GM19035 (cell line): ENCODE results near the gene HUWE1.

Experiments
- ATAC-seq: cut with Tn5 transposase; IDR thresholded peaks from one replicate; pipeline ENCODE4 v1.9.1; 2021; ENCODE audit not compliant: unreplicated experiment

Gene HUWE1

DNA sequence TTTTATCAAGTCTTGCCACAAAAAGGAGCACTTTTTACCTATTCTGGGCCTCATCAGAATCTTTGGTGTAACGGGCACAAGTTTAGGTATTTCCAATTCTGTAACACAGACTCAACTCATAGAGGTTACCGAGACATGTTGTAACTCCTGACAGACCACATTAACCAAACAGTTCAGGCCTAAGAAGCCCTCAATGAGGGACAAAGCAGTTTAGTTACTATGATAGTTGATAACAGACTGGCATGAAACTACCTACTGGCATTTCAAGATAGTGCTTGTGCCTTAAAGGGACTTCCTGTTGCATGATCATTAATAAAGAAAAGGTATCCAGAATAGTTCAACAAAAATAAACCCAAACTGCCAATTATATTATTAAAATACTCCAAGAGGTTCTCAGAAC lies 64.1 kb downstream of the HUWE1 start:
- ATAC-seq: no peak

GRCh38 chrX:53621418-53621986 lies 65.0 kb downstream of the HUWE1 start:
- no peak for ATAC-seq

DNA sequence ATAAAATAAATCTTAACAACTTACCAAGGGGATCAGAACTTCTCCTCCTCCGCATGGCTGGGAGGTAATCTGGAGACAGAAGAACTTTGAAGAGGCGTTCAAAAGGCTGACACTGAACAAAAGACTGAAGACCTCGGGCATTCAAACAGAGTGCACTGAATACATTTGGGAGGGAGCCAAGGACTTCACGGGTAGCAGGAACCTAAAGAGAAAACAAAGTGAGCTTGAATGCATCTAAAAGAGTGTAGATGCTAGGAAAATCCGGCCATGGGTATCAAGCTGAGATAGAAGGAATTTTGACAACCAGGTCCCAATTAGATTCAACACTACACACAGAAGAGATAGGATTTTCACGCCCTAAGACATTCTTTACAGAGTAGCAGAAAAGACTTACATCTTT lies 69.6 kb downstream of the HUWE1 start:
- ATAC-seq: no peak

- no peak for ATAC-seq
These were observed 80.1 kb downstream of the HUWE1 start for GRCh38 chrX:53606456-53606855.

DNA sequence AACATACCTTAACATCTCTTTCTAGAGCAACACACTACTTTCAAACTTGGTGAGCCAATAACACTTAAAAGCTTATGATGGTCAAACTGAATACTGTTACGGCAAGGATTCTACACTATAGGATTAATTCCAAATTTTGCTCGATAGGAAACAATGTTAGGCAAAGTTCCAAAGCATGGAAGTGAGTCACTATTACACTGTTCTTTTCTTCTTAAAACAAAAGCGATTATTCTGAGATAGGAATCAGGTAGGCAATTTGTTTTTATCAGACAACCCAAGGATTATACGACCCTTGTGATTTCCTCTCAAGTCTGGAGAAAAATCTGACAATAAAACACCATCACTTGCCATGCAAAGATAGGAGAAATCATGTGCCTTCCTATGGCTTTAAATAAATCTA lies 81.5 kb downstream of the HUWE1 start:
- no peak for ATAC-seq

DNA sequence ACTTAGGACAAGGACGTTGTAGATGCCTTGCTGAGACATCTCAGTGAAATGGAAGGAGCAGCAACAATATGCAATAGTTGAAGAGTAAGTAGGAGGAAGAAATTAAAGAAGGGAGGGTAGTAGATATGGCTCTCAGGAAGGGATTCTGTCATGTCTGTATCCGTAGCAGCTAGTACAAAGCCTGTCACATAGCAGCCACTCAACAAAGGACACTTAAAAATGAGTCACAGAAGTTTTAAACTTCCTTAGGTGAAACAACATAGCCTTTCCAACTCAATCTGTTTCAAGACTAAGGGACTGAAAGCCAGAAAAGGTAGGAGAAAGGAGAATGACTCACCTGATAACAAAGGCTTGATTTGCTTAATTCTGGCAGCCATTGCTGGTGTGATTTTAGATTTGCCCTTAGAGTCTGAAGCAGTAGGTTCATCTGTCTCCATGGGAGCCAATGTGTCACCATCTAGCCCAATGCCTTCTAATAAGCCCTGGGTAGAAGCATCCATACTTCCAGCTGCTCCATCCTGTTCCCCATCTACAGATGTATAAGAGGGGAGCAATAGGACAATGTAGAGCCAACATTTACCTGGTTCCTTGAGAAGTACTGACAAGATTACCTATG lies 86.6 kb downstream of the HUWE1 start:
- ATAC-seq: no peak

GRCh38 chrX:53598169-53598568 lies 88.3 kb downstream of the HUWE1 start:
- ATAC-seq: no peak

DNA sequence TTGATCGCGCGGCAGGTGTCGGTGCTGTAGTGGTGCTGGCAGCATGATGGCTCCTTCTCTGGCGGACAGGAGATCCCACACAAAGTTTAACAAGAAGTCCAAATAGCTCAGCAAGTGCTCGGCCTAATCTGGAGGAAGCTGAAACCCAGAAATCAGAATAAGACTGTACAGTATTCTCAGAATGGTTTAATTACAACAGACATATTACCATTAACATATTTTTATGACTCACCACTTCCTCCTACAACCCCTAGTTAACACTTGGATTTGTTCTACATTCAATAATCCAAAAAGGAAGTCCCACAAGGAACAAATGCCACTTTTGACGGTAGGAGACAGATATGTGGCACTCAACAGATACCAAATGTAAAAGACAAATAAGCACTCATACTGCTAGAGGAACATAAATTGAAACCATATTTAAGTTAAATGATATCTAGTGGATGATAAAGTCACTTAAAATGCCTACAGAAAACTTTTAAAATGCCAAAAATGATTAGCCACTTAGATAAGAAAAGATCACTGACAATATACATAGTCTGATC lies 91.2 kb downstream of the HUWE1 start:
- no peak for ATAC-seq

GRCh38 chrX:53594354-53594753 lies 92.2 kb downstream of the HUWE1 start:
- no peak for ATAC-seq

GRCh38 chrX:53587795-53588420 lies 98.6 kb downstream of the HUWE1 start:
- ATAC-seq: no peak

GRCh38 chrX:53584891-53585290 lies 101.6 kb downstream of the HUWE1 start:
- ATAC-seq: no peak

GRCh38 chrX:53583571-53583970 lies 102.9 kb downstream of the HUWE1 start:
- no peak for ATAC-seq

DNA sequence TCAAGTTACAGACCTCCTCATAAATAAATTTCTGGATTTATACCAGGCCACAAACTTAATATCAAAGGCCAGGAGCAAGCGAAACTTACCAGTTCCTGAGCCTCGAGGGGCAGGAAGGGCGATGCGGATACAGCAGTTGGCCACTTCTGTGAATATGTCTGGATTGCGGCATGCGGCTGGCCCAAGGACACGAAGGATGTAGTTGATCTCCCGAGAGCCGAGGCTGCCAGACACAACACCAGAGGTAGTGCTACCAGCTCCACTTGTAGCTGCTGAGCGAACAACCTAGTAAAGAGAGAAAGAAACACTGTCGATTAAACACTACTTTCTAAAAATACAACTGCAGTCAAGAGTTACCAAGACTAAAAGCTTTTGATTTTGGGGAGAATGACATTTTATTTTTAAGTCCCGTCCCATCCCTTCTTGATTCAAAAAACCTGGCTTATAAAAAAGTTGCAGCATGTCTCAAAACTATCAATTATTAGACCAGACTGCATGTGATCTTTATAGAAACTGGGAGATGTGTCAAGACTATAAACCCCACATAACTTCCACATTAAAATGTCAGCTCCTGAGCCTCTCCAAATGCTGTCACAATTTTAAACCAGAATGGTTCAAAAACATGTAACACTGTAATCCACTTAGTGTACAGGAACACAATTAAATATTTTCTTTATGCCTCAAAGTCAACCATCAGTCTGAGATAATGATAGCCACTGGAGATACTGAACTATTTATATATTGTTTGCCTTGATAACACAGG lies 105.6 kb downstream of the HUWE1 start:
- no peak for ATAC-seq

- ATAC-seq: no peak
These were observed 115.0 kb downstream of the HUWE1 start for GRCh38 chrX:53571494-53571893.

DNA sequence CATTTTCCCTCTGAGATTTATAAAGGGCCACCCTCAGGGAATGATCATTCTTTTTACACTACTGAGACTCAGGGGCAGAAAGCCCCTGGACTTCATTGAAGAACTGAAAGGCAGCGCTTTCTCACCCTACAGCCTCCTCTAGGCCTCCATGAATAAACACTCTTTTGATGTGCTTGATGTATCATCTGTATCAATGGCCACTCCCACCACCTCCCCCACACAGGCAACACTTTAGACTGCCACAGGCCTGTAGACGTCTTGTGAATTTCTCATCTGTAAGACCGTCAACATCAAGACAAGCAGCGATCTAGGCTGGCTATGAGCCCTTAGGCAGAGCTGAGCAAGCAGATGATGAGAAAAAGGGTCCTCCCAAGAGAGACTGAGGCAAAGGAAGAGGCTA lies 123.2 kb downstream of the HUWE1 start:
- ATAC-seq: no peak

DNA sequence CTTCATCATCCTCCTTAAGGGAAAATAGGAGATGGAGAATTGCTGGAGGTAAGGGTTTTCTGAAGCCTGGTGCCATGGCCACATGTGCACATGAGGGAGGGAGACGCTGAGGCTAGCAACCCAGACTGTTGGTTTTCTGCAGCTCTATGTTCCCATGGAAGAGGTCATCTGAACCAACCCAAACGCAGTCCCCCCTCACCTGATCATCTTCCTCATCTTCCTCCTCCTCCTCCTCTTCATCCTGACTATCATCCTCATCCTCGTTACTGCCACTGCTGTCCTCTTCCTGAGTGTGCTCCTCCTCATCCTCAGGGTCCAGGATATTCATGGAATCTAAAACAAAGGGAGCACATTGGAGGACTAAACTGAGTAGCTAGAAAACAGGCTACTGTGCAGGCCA lies 124.6 kb downstream of the HUWE1 start:
- no peak for ATAC-seq

DNA sequence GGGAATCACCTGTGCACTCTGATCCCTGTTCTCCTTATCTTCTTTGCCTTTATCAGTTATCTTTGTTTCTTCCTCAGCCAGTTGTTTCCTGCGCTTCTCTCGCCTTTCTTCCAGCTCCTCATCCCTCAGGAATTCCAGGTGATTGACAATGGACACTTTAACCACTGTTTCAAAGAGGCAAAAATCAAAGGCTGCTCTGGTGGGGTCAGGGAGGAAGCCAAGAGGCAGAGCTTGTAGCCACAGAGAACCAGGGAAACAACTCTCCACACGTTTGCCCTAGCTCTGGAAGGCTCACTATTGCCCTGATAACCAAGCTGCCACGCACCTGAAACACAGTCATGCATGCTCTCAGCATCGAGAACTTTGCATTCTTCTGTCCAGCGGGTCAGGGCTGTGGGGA lies 127.9 kb downstream of the HUWE1 start:
- no peak for ATAC-seq

DNA sequence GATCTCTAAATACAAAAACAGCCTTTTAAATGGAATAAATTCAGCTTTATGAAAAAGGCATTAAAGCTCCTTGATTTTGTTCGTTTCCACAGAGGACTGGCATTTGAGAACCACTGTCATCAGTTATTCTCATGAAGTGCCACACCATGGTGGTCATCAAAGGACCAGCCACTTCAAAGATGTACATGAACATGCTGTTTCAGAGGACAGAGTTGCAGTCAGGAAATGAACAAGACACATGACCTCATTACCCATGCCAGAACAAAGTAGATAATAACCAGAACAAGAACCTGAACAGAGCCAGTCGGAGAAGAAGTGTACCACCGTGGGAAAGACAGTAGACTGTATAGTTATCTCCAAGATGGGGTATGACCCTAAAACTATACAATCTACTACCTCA lies 129.7 kb downstream of the HUWE1 start:
- ATAC-seq: no peak

- ATAC-seq: no peak
These were observed 135.6 kb downstream of the HUWE1 start for GRCh38 chrX:53550756-53551463.

DNA sequence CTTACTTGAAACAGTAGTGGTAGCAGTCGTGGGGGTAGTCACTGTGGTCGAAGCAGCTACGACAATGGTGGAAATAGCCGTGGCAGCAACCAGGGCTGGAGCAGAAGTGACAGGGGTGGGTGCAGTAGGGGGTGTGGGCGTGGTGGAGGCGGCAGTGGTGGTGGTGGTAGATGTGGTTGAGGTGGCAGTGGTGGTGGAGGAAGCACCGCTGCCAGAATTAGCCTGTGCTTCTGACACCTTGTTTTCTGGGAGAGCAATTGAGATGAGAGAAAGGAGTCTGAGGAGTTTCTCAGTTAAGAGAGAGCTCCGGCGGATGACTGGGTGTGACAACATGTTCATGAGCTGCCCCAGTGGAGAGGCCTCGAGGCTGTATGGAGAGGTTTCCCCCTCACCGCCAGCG lies 138.9 kb downstream of the HUWE1 start:
- ATAC-seq: no peak

DNA sequence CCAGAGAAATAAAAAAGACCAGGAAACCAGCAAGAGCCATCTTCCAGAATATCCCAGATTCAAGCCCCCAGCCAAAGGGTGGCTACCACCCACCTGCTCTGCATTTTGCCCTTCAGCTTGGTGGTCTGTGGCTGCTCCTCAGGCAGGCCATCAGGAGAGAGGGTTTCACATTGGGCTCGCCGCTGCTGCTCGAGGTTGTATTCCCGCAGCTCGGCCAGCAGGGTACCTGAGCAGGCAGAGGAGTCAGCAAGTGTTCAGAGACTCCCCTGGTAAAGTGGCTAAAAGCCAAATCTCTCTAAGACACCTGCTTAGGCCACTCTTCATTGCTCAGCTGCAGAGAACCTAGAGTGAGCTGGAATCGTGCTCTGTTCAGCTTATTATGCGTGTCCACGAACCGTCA lies 141.6 kb downstream of the HUWE1 start:
- no peak for ATAC-seq
